Keratinocyte (primary cell): Measurements from ENCODE around the gene RELL1.

ENCODE experiments used
- CTCF ChIP-seq, 3 experiments: IDR thresholded peaks in 1 of 3; conservative IDR thresholded peaks in 1 of 3; optimal IDR thresholded peaks in 1 of 3; 2 replicates in 2 of 3; 3 replicates in 1 of 3; pipeline versions ENCODE3 to v1.5.1; 2011; ENCODE audit warnings: low read length in 3 of 3, mild to moderate bottlenecking in 3 of 3, moderate library complexity in 2 of 3, control low read depth in 1 of 3, inconsistent platforms in 1 of 3; ENCODE audit not compliant: insufficient read depth in 2 of 3; ENCODE audit errors: extremely low read depth in 1 of 3
- EZH2 ChIP-seq: IDR thresholded peaks from one replicate; pipeline ENCODE4 v1.6.1; 2012; ENCODE audit warnings: inconsistent platforms, mild to moderate bottlenecking, low read length, moderate library complexity

GRCh38 chr4:37721995-37722638 lies 35.9 kb upstream of the RELL1 start:
- TF ChIP-seq CTCF (optimal IDR thresholded peaks at IDR 0.05 in 1 of 3, IDR thresholded peaks at IDR 0.05 in 1 of 3, conservative IDR thresholded peaks at IDR 0.05 in 1 of 3; ENCODE audit: extremely low read depth in 1 of 3, insufficient read depth in 2 of 3, low read length in 3 of 3), result no peak
- TF ChIP-seq EZH2, result no peak
